Heart right ventricle (tissue), 16 donors: ENCODE results near the gene SH3RF3. TPM values are rescaled to one million over a fixed set of nuclear protein-coding genes. Genes with fewer than 3 reads are reported as not detected.
A peak's percentile ranks its signal among the peaks of the same experiment; 100 is the strongest.

Experiments used
- ATAC-seq, 8 donors: fragments of 200-7000 bp; cut with Tn5 transposase; one replicate each; pipeline ENCODE4 v1.9.1; 2020; ENCODE audit warnings: mild to moderate bottlenecking in 8 of 8, moderate library complexity in 8 of 8, moderate number of reproducible peaks in 1 of 8
- DNase-seq, 2 donors: peaks; one replicate each; pipeline ENCODE4 v3.0.0-alpha.2; 2020
- H3K27ac ChIP-seq, 10 donors: fragments of 200-600 bp; sonication (generic) in 2 of 10; one replicate each; pipeline versions ENCODE4 v1.5.0 to v1.8.0; 2020 to 2022; ENCODE audit warnings: mild to moderate bottlenecking in 3 of 10
- H3K27me3 ChIP-seq, 7 donors: fragments of 200-600 bp; one replicate each; pipeline ENCODE4 v1.8.0; 2021 to 2022; ENCODE audit warnings: mild to moderate bottlenecking in 2 of 7
- H3K36me3 ChIP-seq, 9 donors: fragments of 200-600 bp; sonication (generic) in 1 of 9; one replicate each; pipeline versions ENCODE4 v1.5.0 to v1.8.0; 2020 to 2022; ENCODE audit warnings: mild to moderate bottlenecking in 2 of 9
- H3K4me1 ChIP-seq, 9 donors: fragments of 200-600 bp; sonication (generic) in 1 of 9; one replicate each; pipeline versions ENCODE4 v1.5.0 to v1.8.0; 2020 to 2022; ENCODE audit warnings: mild to moderate bottlenecking in 4 of 9
- H3K4me3 ChIP-seq, 10 donors: fragments of 200-600 bp; sonication (generic) in 2 of 10; one replicate each; pipeline versions ENCODE4 v1.5.0 to v1.8.0; 2020 to 2022; ENCODE audit warnings: mild to moderate bottlenecking in 7 of 10, moderate library complexity in 2 of 10
- H3K9me3 ChIP-seq, 11 donors: fragments of 200-600 bp in 10 of 11; sonication (generic) in 2 of 11; one replicate each; pipeline versions ENCODE4 v1.5.0 to v1.8.0; 2013 to 2022; ENCODE audit warnings: mild to moderate bottlenecking in 2 of 11, control low read depth in 1 of 11, moderate library complexity in 1 of 11
- WGBS, 2 donors: extraction: QIAGEN DNeasy Blood & Tissue Kit; methylation state at CpG; one replicate each; pipeline ENCODE4 v1.1.7; 2013; ENCODE audit warnings: inconsistent platforms in 1 of 2; 5-methylcytosine and 5-hydroxymethylcytosine counted together
- intact Hi-C, 10 donors: fragments of 100-400 bp; cut with DNase I; formaldehyde crosslinking; loops; one replicate each; pipeline versions ENCODE4 v1.11.1 to v1.14.2; 2022
- polyA plus RNA-seq, 2 donors: library from polyadenylated mRNA; stranded (reverse); fragments of 200-250 nt; gene quantifications; one replicate each; pipeline ENCODE4 v1.2.3, GENCODE V29; 2013
- total RNA-seq, 10 donors: library from RNA; stranded (reverse); fragmentation: NEBNext Ultra II Directional in 3 of 10; extraction: Animal tissue kit (Norgen Biotek cat#: 25700) in 3 of 10; gene quantifications; one replicate each; pipeline versions ENCODE4 v1.2.1 to v1.2.4, GENCODE V29; 2021 to 2023
- TF ChIP-seq, protein P1 (sequence below), 9 donors: fragments of 200-600 bp; sonication (generic) in 2 of 9; IDR thresholded peaks; one replicate each; pipeline versions ENCODE4 v1.5.0 to v1.8.0; 2021 to 2022; ENCODE audit warnings: antibody characterized with exemption in 9 of 9, mild to moderate bottlenecking in 5 of 9, moderate library complexity in 1 of 9
- donor health status: Arrhythmogenic right ventricular cardiomyopathy.
- donor health status: ischemic (EF 13 %, LVEDD 7.1; RV severe dilation, severe dysfunction).
- donor health status: healthy with polysubstance abuse.
- donor health status: DM: no; HTN: yes; CAD: no.
- donor health status: DM: no; HTN: no; CAD: no.
- donor health status: ischemic (EF 25% LVEDD 6.9; RV normal size, moderate dysfunction).
- donor health status: ischemic (EF 25% LVEDD 5.7; RV mildly dilated, moderate dysfunction).
- donor health status: healthy.
- donor health status: DM: yes; HTN: yes; CAD: no.
- donor health status: Ischemic cardiomyopathy.
- donor health status: ischemic (EF 35%, LVEDD 5.7; RV mildly dilated, moderate dysfunction).
- donor health status: nonischemic (EF 11% LVEDD 7.7; RV severe dilation, severe dysfunction).
- donor health status: DM: yes; HTN: yes; CAD: no.
- donor health status: PGD.
- donor health status: ischemic (EF 29% LVEDD 5.4; RV normal size, mild dysfunction).
- donor health status: nonischemic (EF 23%, LVEDD 6.1; RV moderate dilation, normal function).

SH3RF3 gene
- total and polyA plus RNA-seq, 12 donors, result 5.0 to 11.5 (median 8.6) TPM

DNA sequence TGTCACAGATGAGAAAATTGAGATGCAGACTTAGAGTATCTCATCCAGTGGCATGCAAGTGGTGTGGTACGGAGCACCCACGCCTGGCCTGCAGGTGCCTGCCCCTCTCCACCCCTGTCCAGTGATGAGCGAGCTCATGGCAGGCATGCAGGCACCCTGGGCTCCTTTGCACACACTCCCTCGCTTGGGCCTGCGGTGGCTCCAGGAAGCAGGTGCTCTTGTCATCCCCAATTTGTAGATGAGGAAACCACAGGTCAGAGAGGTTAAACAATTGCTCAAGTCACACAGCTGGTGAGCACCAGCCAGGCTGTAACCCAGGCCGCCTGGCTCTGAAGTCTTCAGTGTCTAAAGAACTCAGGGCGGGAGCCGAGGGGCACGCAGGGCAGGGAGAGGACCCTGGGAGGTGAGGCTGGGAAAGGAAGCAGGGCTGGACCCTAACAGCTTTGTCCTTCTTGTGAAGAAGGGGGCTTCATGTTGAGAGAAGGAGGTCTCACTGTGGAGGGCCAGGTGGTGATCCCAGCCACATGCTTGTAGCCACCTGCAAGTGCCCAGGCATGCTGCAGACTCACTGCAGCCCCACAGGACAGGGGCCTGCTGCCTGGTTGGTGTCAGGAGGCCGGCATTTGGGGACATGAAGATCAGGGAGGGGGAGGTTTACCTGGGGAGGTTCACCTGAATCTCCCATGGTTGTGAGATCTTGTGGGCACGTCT, 166.2 kb downstream of the SH3RF3 start:
- TF ChIP-seq, protein P1, sequence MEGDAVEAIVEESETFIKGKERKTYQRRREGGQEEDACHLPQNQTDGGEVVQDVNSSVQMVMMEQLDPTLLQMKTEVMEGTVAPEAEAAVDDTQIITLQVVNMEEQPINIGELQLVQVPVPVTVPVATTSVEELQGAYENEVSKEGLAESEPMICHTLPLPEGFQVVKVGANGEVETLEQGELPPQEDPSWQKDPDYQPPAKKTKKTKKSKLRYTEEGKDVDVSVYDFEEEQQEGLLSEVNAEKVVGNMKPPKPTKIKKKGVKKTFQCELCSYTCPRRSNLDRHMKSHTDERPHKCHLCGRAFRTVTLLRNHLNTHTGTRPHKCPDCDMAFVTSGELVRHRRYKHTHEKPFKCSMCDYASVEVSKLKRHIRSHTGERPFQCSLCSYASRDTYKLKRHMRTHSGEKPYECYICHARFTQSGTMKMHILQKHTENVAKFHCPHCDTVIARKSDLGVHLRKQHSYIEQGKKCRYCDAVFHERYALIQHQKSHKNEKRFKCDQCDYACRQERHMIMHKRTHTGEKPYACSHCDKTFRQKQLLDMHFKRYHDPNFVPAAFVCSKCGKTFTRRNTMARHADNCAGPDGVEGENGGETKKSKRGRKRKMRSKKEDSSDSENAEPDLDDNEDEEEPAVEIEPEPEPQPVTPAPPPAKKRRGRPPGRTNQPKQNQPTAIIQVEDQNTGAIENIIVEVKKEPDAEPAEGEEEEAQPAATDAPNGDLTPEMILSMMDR (IDR thresholded peaks at IDR 0.05), result no peak
- peaks cover 0 to 43% (median 13%) of the 10 kb centered on the region in 9 donors for H3K4me1 ChIP-seq
- ATAC-seq, result no peak
- 93 to 95% methylated on average over 11 of the region's 11 CpGs for WGBS, 2 donors
- H3K36me3 ChIP-seq, result no peaks in the 10 kb centered on the region
- H3K27ac ChIP-seq, result no peak overlapping the region
- no peak overlapping the region for H3K4me3 ChIP-seq
- intact Hi-C loops, result no loop called here
- H3K27me3 ChIP-seq, result no peaks in the 10 kb centered on the region
- peaks cover 0 to 7% (median 0%) of the 10 kb centered on the region in 11 donors for H3K9me3 ChIP-seq
- DNase-seq, result no peak

DNA sequence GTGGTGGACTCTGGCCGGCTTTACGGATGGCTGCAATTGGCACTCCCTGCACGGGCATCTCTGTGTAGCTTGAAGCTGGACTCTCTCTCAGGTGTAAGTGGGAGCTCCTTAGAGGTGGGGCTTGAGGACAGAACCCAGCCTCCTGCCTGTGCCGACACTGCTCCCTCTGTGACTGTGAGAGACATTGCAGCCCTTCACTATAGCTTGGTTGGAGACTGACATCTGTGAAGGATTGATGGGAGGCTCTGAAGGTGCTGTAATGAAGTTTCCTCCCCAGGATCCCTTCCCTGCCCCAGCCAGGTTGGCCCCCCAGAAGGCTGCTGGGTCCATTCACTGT, 166.7 kb downstream of the SH3RF3 start:
- TF ChIP-seq, protein P1 (IDR thresholded peaks at IDR 0.05), result no peak
- WGBS, 2 donors, result 89 to 93% methylated on average over 4 of the region's 4 CpGs
- Histone ChIP-seq H3K27ac (no peak overlapping the region), H3K4me3 (no peak overlapping the region), H3K36me3 (no peaks in the 10 kb centered on the region), H3K4me1 (peaks cover 0 to 44% (median 18%) of the 10 kb centered on the region in 9 donors), H3K9me3 (peaks cover 0 to 7% (median 0%) of the 10 kb centered on the region in 11 donors), H3K27me3 (no peaks in the 10 kb centered on the region)
- DNase-seq, result no peak
- ATAC-seq, result no peak
- intact Hi-C loops, result no loop called here

DNA sequence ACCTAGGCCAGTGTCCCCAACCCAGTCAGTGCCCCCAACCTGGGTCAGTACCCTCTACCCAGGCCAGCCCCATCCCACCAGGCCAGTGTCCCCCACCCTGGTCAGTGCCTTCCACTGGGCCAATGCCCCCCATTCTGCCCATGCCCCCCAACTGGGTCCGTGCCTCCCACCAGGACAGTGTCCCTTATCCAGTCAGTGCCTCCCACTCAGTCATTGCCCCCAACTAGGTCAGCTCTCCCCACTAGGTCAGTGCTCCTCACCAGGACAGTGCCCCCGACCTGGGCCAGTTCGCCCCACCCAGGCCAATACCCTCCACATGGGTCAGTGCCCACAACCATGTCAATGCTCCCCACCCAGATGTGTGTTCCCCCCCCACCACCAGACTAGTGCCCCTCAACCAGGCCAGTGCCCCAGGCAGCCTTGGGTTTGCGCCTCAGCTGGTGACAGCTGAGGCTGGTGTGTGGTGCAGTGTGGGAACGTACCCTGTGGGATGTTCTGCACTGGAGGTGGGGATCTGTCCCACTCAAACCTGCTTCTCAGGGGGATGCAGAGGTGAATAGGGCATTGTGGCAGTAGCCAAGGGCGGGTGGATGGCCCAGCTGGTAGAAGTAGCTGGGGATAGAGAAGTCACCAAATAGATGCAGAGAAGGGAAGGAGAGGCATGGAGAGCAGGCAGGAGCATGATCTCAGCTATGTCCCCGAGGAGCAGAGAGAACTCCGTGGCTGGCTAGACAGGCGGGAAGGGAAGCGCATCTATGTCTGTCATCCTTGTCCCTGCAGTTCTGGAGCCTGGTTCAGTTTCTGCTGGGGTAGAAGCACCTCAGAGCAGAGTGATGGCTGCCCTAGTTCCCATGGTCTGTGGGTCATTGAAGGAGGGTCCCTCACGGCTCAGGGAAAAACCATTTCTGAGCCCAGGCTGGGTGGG, 168.8 kb downstream of the SH3RF3 start:
- H3K36me3 ChIP-seq, result no peaks in the 10 kb centered on the region
- DNase-seq (no peak), ATAC-seq (peak in 2 of 8 donors; percentile 4 to 9)
- peaks cover 0 to 31% (median 19%) of the 10 kb centered on the region in 9 donors for H3K4me1 ChIP-seq
- no peaks in the 10 kb centered on the region for H3K27me3 ChIP-seq
- peaks cover 0 to 7% (median 0%) of the 10 kb centered on the region in 11 donors for H3K9me3 ChIP-seq
- intact Hi-C loops, result no loop called here
- TF ChIP-seq, protein P1 (IDR thresholded peaks at IDR 0.05), result no peak
- H3K4me3 ChIP-seq, result no peak overlapping the region
- H3K27ac ChIP-seq, result no peak overlapping the region
- WGBS, 2 donors, result 89 to 91% methylated on average over 11 of the region's 11 CpGs

DNA sequence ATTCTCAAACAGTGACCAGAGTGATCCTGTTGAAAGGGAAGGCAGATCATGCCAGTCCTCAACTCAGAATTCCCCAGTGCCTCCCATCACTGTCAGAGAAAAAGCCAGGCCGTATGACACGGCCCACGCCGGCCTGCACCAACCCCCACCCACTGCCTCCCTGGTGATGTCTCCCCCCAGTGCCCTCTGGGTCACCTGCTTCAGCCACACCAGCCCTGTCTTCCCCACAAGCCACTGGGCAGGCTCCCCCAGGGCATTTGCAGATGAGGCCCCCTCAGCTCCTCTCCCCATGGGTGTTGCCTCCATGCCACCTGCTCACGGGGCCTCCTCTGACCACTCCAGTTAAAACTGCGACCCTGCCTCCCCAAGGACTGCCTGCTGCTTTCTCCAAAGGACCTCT, 169.8 kb downstream of the SH3RF3 start:
- DNase-seq (no peak), ATAC-seq (no peak)
- Histone ChIP-seq H3K36me3 (no peaks in the 10 kb centered on the region), H3K27ac (peak overlapping the region in 2 of 10 donors; percentile 25 to 38), H3K4me3 (no peak overlapping the region), H3K4me1 (peaks cover 0 to 24% (median 17%) of the 10 kb centered on the region in 9 donors), H3K9me3 (peaks cover 0 to 7% (median 0%) of the 10 kb centered on the region in 11 donors), H3K27me3 (no peaks in the 10 kb centered on the region)
- WGBS, 2 donors, result 87 to 89% methylated on average over 6 of the region's 6 CpGs
- TF ChIP-seq, protein P1 (IDR thresholded peaks at IDR 0.05), result no peak
- intact Hi-C loops, result no loop called here
